Endothelial cell of umbilical vein (primary cell): Measurements from ENCODE around the gene RAD51B. TPM values are rescaled to one million over a fixed set of nuclear protein-coding genes. Genes with fewer than 3 reads are reported as not detected.

Experiments
- BruUV-seq: library from RNA; stranded (reverse); fragments of 400-500 nt; replicated peaks from 2 replicates; lab custom pipeline; 2021; lab: Mats Ljungman, UMichigan
- CTCF ChIA-PET: fragments of 300-600, 350-600 bp; sonication (Branson Sonifier 250); formaldehyde crosslinking; loops from one replicate; lab custom pipeline; 2021; ENCODE audit warnings: antibody characterized with exemption, inconsistent platforms; lab: Charles Lee
- POLR2A ChIA-PET: fragments of 300-600, 350-600 bp; sonication (Branson Sonifier 250); formaldehyde crosslinking; loops from one replicate; lab custom pipeline; 2021; ENCODE audit warnings: antibody characterized with exemption, inconsistent platforms; lab: Charles Lee
- DNase-seq: peaks from one replicate; pipeline ENCODE4 v3.0.0-alpha.2; 2011; ENCODE audit warnings: low read depth, low spot score
- FAIRE-seq: peaks from 2 replicates; lab custom pipeline; 2011; peaks lifted over from hg19 to GRCh38; lab: Jason Lieb, UNC
- H2AFZ ChIP-seq: 2 replicates; pipeline ENCODE4 v1.6.0; 2012; ENCODE audit warnings: low read depth, low read length, control low read depth, inconsistent platforms
- H3K27ac ChIP-seq: 2 replicates; pipeline ENCODE4 v1.5.1; 2011; ENCODE audit warnings: low read depth, mild to moderate bottlenecking, control low read depth, low read length, moderate library complexity; ENCODE audit not compliant: insufficient read depth
- H3K27me3 ChIP-seq, 2 experiments: 2 replicates each; pipeline versions ENCODE4 v1.6.0 to v1.6.1; 2011; ENCODE audit warnings: low read length in 2 of 2, mixed read lengths in 1 of 2; ENCODE audit not compliant: control insufficient read depth in 2 of 2, insufficient read depth in 2 of 2
- H3K36me3 ChIP-seq, 2 experiments: 2 replicates in 1 of 2; 3 replicates in 1 of 2; pipeline ENCODE4 v1.5.1; 2011; ENCODE audit warnings: low read length in 2 of 2, mild to moderate bottlenecking in 1 of 2, moderate library complexity in 1 of 2; ENCODE audit not compliant: control insufficient read depth in 2 of 2, insufficient read depth in 2 of 2; ENCODE audit errors: extremely low read depth in 1 of 2
- H3K4me1 ChIP-seq: 3 replicates; pipeline ENCODE4 v1.5.1; 2011; ENCODE audit warnings: mild to moderate bottlenecking, low read length; ENCODE audit not compliant: control insufficient read depth, insufficient read depth; ENCODE audit errors: extremely low read depth
- H3K4me2 ChIP-seq: 2 replicates; pipeline ENCODE4 v1.6.1; 2011; ENCODE audit warnings: low read length, control low read depth, mixed read lengths; ENCODE audit not compliant: insufficient read depth
- H3K4me3 ChIP-seq, 3 experiments: fragments of 200-600 bp in 1 of 3; sonication (generic), shearing (Covaris generic) in 1 of 3; replicated peaks in 1 of 3; 2 replicates each; pipeline ENCODE4 v1.5.1; 2011 to 2016; ENCODE audit warnings: control low read depth in 3 of 3, low read length in 3 of 3, mild to moderate bottlenecking in 2 of 3, inconsistent platforms in 1 of 3, low read depth in 1 of 3, moderate library complexity in 1 of 3; ENCODE audit not compliant: insufficient read depth in 1 of 3
- H3K79me2 ChIP-seq: 2 replicates; pipeline ENCODE4 v1.6.0; 2012; ENCODE audit warnings: low read length, inconsistent platforms; ENCODE audit not compliant: control insufficient read depth, insufficient read depth
- H3K9ac ChIP-seq: replicated peaks from 2 replicates; pipeline ENCODE3; 2011; ENCODE audit warnings: low read length, control low read depth; ENCODE audit not compliant: insufficient read depth; ENCODE audit errors: extremely low read depth
- H3K9me1 ChIP-seq: replicated peaks from 3 replicates; pipeline ENCODE4 v1.6.0; 2011; ENCODE audit warnings: mild to moderate bottlenecking, low read length; ENCODE audit not compliant: control insufficient read depth, insufficient read depth; ENCODE audit errors: extremely low read depth
- H3K9me3 ChIP-seq: replicated peaks from 2 replicates; pipeline ENCODE4 v1.5.1; 2012; ENCODE audit warnings: low read length, inconsistent platforms; ENCODE audit not compliant: control insufficient read depth, insufficient read depth
- H4K20me1 ChIP-seq: replicated peaks from 2 replicates; pipeline ENCODE3; 2011; ENCODE audit warnings: mild to moderate bottlenecking, low read length; ENCODE audit not compliant: control insufficient read depth, insufficient read depth; ENCODE audit errors: extremely low read depth
- CTCF ChIP-seq, 2 donors: IDR thresholded peaks; 1 replicate in 1 of 2; 2 replicates in 1 of 2; pipeline ENCODE4 v1.5.1; 2011; ENCODE audit warnings: low read length in 2 of 2, mild to moderate bottlenecking in 2 of 2, moderate library complexity in 2 of 2, control low read depth in 1 of 2, inconsistent platforms in 1 of 2, low read depth in 1 of 2; ENCODE audit not compliant: insufficient read depth in 1 of 2; ENCODE audit errors: extremely low read depth in 1 of 2
- EZH2 ChIP-seq: IDR thresholded peaks from 2 replicates; pipeline ENCODE4 v1.6.1; 2012; ENCODE audit warnings: borderline replicate concordance, low read depth, mild to moderate bottlenecking, moderate library complexity, low read length, inconsistent platforms; ENCODE audit not compliant: severe bottlenecking
- FOS ChIP-seq: IDR thresholded peaks from 2 replicates; pipeline ENCODE4 v1.6.1; 2011; ENCODE audit warnings: mild to moderate bottlenecking, low read length, moderate library complexity, borderline replicate concordance; ENCODE audit not compliant: insufficient read depth
- GATA2 ChIP-seq: IDR thresholded peaks from 2 replicates; pipeline ENCODE4 v1.7.0; 2011; ENCODE audit warnings: low read depth, mild to moderate bottlenecking, moderate library complexity, mixed read lengths, low read length; ENCODE audit not compliant: insufficient read length, insufficient read depth
- JUN ChIP-seq: IDR thresholded peaks from 2 replicates; pipeline ENCODE4 v1.6.1; 2011; ENCODE audit warnings: borderline replicate concordance, low read depth; ENCODE audit not compliant: insufficient read length, insufficient read depth
- MYC ChIP-seq: IDR thresholded peaks from one replicate; pipeline ENCODE4 v1.6.1; 2011; ENCODE audit warnings: mild to moderate bottlenecking, low read depth, low read length
- POLR2A ChIP-seq: IDR thresholded peaks from 2 replicates; pipeline ENCODE4 v1.6.1; 2012; ENCODE audit warnings: low read depth, mild to moderate bottlenecking, control low read depth, low read length
- POLR2AphosphoS5 ChIP-seq: IDR thresholded peaks from 2 replicates; pipeline ENCODE4 v1.6.1; 2012; ENCODE audit warnings: low read depth, mild to moderate bottlenecking, control low read depth, low read length, moderate library complexity; ENCODE audit not compliant: insufficient read depth
- dilution Hi-C: fragments of 300-500 bp; cut with MboI; formaldehyde crosslinking; loops from one replicate; pipeline ENCODE4 v1.15.0; 2019; ENCODE audit warnings: low sequenced_read_pairs; ENCODE audit not compliant: extremely low pct_ligation_motif_present
- intact Hi-C: fragments of 100-400 bp; cut with micrococcal nuclease; formaldehyde crosslinking; loops from one replicate; pipeline ENCODE4 v1.10.0; 2022
- polyA plus RNA-seq, 4 experiments: library from polyadenylated mRNA; depleted of rRNA in 3 of 4; stranded (reverse) in 3 of 4; unstranded in 1 of 4; fragments of >200 nt; gene quantifications; 2 replicates each; pipeline versions ENCODE4 v1.2.1 to v1.2.3, GENCODE V29; 2011 to 2012; ENCODE audit warnings: missing spikeins in 1 of 4
- total RNA-seq: library from RNA; stranded (reverse); gene quantifications from 2 replicates; pipeline ENCODE4 v1.2.3, GENCODE V29; 2021
- TF ChIP-seq, protein P1 (sequence below): IDR thresholded peaks from 2 replicates; pipeline ENCODE4 v1.6.1; 2011; ENCODE audit not compliant: insufficient read depth, insufficient read length

Gene RAD51B
- total and polyA plus RNA-seq, 2 donors (not counting 3 experiments of a cell fraction or from before 2014, with no cell fraction given): 3.9 to 19.0 TPM

DNA sequence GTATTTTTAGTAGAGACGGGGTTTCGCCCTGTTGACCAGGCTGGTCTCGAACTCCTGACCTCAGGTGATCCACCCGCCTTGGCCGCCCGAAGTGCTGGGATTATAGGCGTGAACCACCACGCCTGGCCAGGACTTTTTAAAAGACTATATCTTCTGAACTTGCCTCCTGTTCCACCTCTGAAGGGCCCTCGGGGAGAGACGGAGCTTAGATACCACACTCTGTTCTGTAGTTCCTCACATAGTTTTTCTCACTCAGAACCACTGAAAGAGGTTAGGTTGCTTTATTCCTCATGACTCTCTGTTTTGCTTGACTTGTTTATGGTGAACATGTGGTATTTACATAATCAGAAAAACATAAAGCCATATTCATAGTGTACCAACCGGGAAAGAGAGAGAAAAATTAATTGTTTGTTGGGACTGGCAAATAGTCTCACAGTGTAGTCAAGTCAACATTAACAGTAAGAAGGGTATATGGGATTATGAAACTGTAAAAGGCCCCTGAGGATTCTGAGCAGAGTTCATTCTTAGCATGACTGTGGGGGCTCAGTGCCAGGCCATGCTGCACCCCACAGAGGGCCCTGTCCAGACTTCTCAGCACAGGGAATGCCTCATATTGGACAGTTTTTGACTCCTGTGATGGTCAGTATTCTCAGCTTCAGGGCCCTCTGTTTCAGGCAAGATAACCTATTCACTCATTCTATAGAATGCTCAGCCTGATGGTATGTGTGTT, 631.0 kb downstream of the RAD51B start:
- Histone ChIP-seq H3K27ac (no peak overlapping the region), H3K9me1 (no peaks in the 10 kb centered on the region), H3K27me3 (no peaks in the 10 kb centered on the region), H3K4me3 (no peak overlapping the region), H3K36me3 (no peaks in the 10 kb centered on the region), H2AFZ (no peak overlapping the region), H3K9ac (no peak overlapping the region), H3K4me2 (no peak overlapping the region), H3K9me3 (no peaks in the 10 kb centered on the region), H3K4me1 (no peaks in the 10 kb centered on the region), H3K79me2 (no peaks in the 10 kb centered on the region), H4K20me1 (no peaks in the 10 kb centered on the region)
- dilution Hi-C loops (no loop called here), intact Hi-C loops (no loop called here)
- DNase-seq: no peak
- no TSS peak for BruUV-seq
- POLR2A ChIA-PET: interaction anchor here (0.6 kb wide), 1 partner anchor 343 kb away, joined by 4 read pairs; the partner anchor contains the start of gene ZFP36L1
- FAIRE-seq: no peak
- TF ChIP-seq FOS (no peak), POLR2AphosphoS5 (no peak)
- TF ChIP-seq, protein P1, sequence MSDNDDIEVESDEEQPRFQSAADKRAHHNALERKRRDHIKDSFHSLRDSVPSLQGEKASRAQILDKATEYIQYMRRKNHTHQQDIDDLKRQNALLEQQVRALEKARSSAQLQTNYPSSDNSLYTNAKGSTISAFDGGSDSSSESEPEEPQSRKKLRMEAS: no peak
- CTCF ChIA-PET: interaction anchor here (1.5 to 1.6 kb wide), 2 partner anchors 11 to 45 kb away, joined by 3 to 5 read pairs; no protein-coding TSS in a partner anchor

GRCh38 chr14:68451696-68452373, 632.3 kb downstream of the RAD51B start:
- Histone ChIP-seq H3K4me3 (no peak overlapping the region), H3K27ac (no peak overlapping the region), H2AFZ (no peak overlapping the region), H3K27me3 (no peaks in the 10 kb centered on the region), H3K9me3 (no peaks in the 10 kb centered on the region), H4K20me1 (no peaks in the 10 kb centered on the region), H3K79me2 (no peaks in the 10 kb centered on the region), H3K36me3 (no peaks in the 10 kb centered on the region), H3K9ac (no peak overlapping the region), H3K4me2 (no peak overlapping the region), H3K9me1 (no peaks in the 10 kb centered on the region), H3K4me1 (no peaks in the 10 kb centered on the region)
- CTCF ChIA-PET: interaction anchor here (1.5 to 1.6 kb wide), 2 partner anchors 9 to 46 kb away, joined by 3 to 5 read pairs; no protein-coding TSS in a partner anchor
- POLR2A ChIA-PET: no interaction called here
- no peak for DNase-seq
- TF ChIP-seq POLR2AphosphoS5: no peak
- no peak for TF ChIP-seq EZH2
- no peak for TF ChIP-seq GATA2
- TF ChIP-seq POLR2A: no peak
- no peak for TF ChIP-seq MYC
- TF ChIP-seq, protein P1: no peak
- TF ChIP-seq CTCF (IDR thresholded peaks at IDR 0.05; ENCODE audit: extremely low read depth in 1 of 2, insufficient read depth in 1 of 2, low read depth in 1 of 2, low read length in 2 of 2): no peak
- TF ChIP-seq FOS: no peak
- no peak for TF ChIP-seq JUN
- intact Hi-C loops (no loop called here), dilution Hi-C loops (no loop called here)
- no TSS peak for BruUV-seq
- no peak for FAIRE-seq
